Gastroesophageal sphincter (tissue), 3 donors: ENCODE results near the gene THSD7A.

ENCODE experiments used
- CTCF ChIP-seq, 4 experiments: fragments of 200-600 bp in 2 of 4; fragments of 450-650 bp in 2 of 4; sonication (generic) in 1 of 4; IDR thresholded peaks; one replicate each; pipeline ENCODE4 v1.5.1; 2017 to 2019; ENCODE audit warnings: antibody characterized with exemption in 4 of 4, mild to moderate bottlenecking in 2 of 4, moderate library complexity in 2 of 4
- EP300 ChIP-seq: sonication (generic); formaldehyde crosslinking; IDR thresholded peaks from one replicate; pipeline ENCODE4 v1.6.1; 2017; ENCODE audit warnings: antibody characterized with exemption, mild to moderate bottlenecking
- POLR2A ChIP-seq, 2 donors: fragments of 450-650 bp; IDR thresholded peaks; one replicate each; pipeline ENCODE4 v1.6.1; 2017; ENCODE audit warnings: antibody characterized with exemption in 2 of 2, mild to moderate bottlenecking in 2 of 2, moderate library complexity in 1 of 2
- POLR2AphosphoS5 ChIP-seq: sonication (generic); formaldehyde crosslinking; IDR thresholded peaks from one replicate; pipeline ENCODE4 v1.6.1; 2017; ENCODE audit warnings: antibody characterized with exemption

GRCh38 chr7:11726794-11727155 is 105.2 kb downstream of the THSD7A start:
- TF ChIP-seq EP300 = no peak
- TF ChIP-seq CTCF (IDR thresholded peaks at IDR 0.05) = no peak
- peak; percentile 20 for TF ChIP-seq POLR2AphosphoS5
- TF ChIP-seq POLR2A (IDR thresholded peaks at IDR 0.05) = no peak
